IPS DF 6.9 (cell line): ENCODE data around the gene CFAP58.

Experiments
- DNase-seq: peaks from one replicate; pipeline ENCODE4 v3.0.0-alpha.2; 2013; ENCODE audit warnings: low read depth, low spot score
- H3K27ac ChIP-seq: one replicate; pipeline ENCODE4 v1.5.1; 2013; ENCODE audit warnings: low read length, control low read depth
- H3K27me3 ChIP-seq: 2 replicates; pipeline ENCODE4 v1.6.1; 2013; ENCODE audit warnings: mild to moderate bottlenecking, low read length; ENCODE audit not compliant: control insufficient read depth, insufficient read depth
- H3K36me3 ChIP-seq: 2 replicates; pipeline ENCODE4 v1.6.1; 2013; ENCODE audit warnings: low read length; ENCODE audit not compliant: control insufficient read depth, insufficient read depth
- H3K4me1 ChIP-seq: 2 replicates; pipeline ENCODE4 v1.6.1; 2013; ENCODE audit warnings: low read length; ENCODE audit not compliant: control insufficient read depth, insufficient read depth
- H3K4me3 ChIP-seq: 2 replicates; pipeline ENCODE4 v1.5.1; 2013; ENCODE audit warnings: mild to moderate bottlenecking, low read length
- H3K9me3 ChIP-seq: 2 replicates; pipeline ENCODE4 v1.6.1; 2013; ENCODE audit warnings: low read length, inconsistent platforms; ENCODE audit not compliant: control insufficient read depth, insufficient read depth
- WGBS: extraction: QIAGEN DNeasy Blood & Tissue Kit; methylation state at CpG from one replicate; pipeline ENCODE4 v1.1.7; 2013; ENCODE audit warnings: mixed read lengths, missing lambda C conversion rate; ENCODE audit not compliant: insufficient read length, insufficient coverage; 5-methylcytosine and 5-hydroxymethylcytosine counted together

CFAP58 gene

GRCh38 chr10:104315486-104315921 is 38.1 kb upstream of the CFAP58 start:
- Histone ChIP-seq H3K4me1 (peaks cover 5% of the 10 kb centered on the region), H3K36me3 (peaks cover 26% of the 10 kb centered on the region)

GRCh38 chr10:104316321-104317099 is 37.1 kb upstream of the CFAP58 start:
- DNase-seq = no peak
- Histone ChIP-seq H3K4me3 (no peak overlapping the region), H3K27ac (no peak overlapping the region), H3K36me3 (peaks cover 26% of the 10 kb centered on the region), H3K27me3 (no peaks in the 10 kb centered on the region), H3K9me3 (no peaks in the 10 kb centered on the region), H3K4me1 (peaks cover 5% of the 10 kb centered on the region)
- no CpG with 5 or more reads among the region's 9 CpGs for WGBS

More at GRCh38 chr10:104315486-104315921, 38.1 kb upstream of the CFAP58 start:
- Histone ChIP-seq H3K27ac (no peak overlapping the region), H3K4me3 (no peak overlapping the region), H3K9me3 (no peaks in the 10 kb centered on the region), H3K27me3 (no peaks in the 10 kb centered on the region)
- no CpG with 5 or more reads among the region's 22 CpGs for WGBS
- DNase-seq = no peak

- H3K9me3 ChIP-seq = no peaks in the 10 kb centered on the region
- H3K27me3 ChIP-seq = no peaks in the 10 kb centered on the region
- H3K27ac ChIP-seq = no peak overlapping the region
- no peak for DNase-seq
- peaks cover 11% of the 10 kb centered on the region for H3K4me1 ChIP-seq
- peaks cover 26% of the 10 kb centered on the region for H3K36me3 ChIP-seq
- WGBS = no CpG with 5 or more reads among the region's 6 CpGs
- H3K4me3 ChIP-seq = no peak overlapping the region
Measured at GRCh38 chr10:104317269-104317710, 36.3 kb upstream of the CFAP58 start.

- H3K36me3 ChIP-seq = peaks cover 24% of the 10 kb centered on the region
- H3K4me3 ChIP-seq = no peak overlapping the region
- no peaks in the 10 kb centered on the region for H3K9me3 ChIP-seq
- no peak overlapping the region for H3K27ac ChIP-seq
- H3K4me1 ChIP-seq = peaks cover 16% of the 10 kb centered on the region
- H3K27me3 ChIP-seq = no peaks in the 10 kb centered on the region
- WGBS = no CpG with 5 or more reads among the region's 7 CpGs
- no peak for DNase-seq
Measured at GRCh38 chr10:104317726-104318299, 35.8 kb upstream of the CFAP58 start.

GRCh38 chr10:104318326-104318725 is 35.3 kb upstream of the CFAP58 start:
- H3K27me3 ChIP-seq = no peaks in the 10 kb centered on the region
- H3K27ac ChIP-seq = no peak overlapping the region
- WGBS = no CpG with 5 or more reads among the region's 5 CpGs
- no peak overlapping the region for H3K4me3 ChIP-seq
- no peaks in the 10 kb centered on the region for H3K9me3 ChIP-seq
- H3K4me1 ChIP-seq = peaks cover 20% of the 10 kb centered on the region
- H3K36me3 ChIP-seq = peaks cover 20% of the 10 kb centered on the region
- no peak for DNase-seq

- Histone ChIP-seq H3K27ac (no peak overlapping the region), H3K27me3 (no peaks in the 10 kb centered on the region), H3K9me3 (no peaks in the 10 kb centered on the region), H3K4me3 (no peak overlapping the region), H3K36me3 (peaks cover 15% of the 10 kb centered on the region), H3K4me1 (peaks cover 24% of the 10 kb centered on the region)
- no peak for DNase-seq
- no CpG with 5 or more reads among the region's 19 CpGs for WGBS
Measured at GRCh38 chr10:104318810-104319741, 34.6 kb upstream of the CFAP58 start.

- no CpG with 5 or more reads among the region's 6 CpGs for WGBS
- Histone ChIP-seq H3K4me1 (peaks cover 24% of the 10 kb centered on the region), H3K27ac (no peak overlapping the region), H3K27me3 (no peaks in the 10 kb centered on the region), H3K4me3 (no peak overlapping the region), H3K36me3 (no peaks in the 10 kb centered on the region), H3K9me3 (no peaks in the 10 kb centered on the region)
- no peak for DNase-seq
Measured at GRCh38 chr10:104321226-104321625, 32.4 kb upstream of the CFAP58 start.

- WGBS = no CpG with 5 or more reads among the region's 8 CpGs
- H3K4me3 ChIP-seq = no peak overlapping the region
- H3K27ac ChIP-seq = no peak overlapping the region
- DNase-seq = no peak
- H3K4me1 ChIP-seq = peaks cover 25% of the 10 kb centered on the region
- no peaks in the 10 kb centered on the region for H3K27me3 ChIP-seq
- no peaks in the 10 kb centered on the region for H3K9me3 ChIP-seq
- no peaks in the 10 kb centered on the region for H3K36me3 ChIP-seq
Measured at GRCh38 chr10:104321725-104322415, 31.8 kb upstream of the CFAP58 start.

GRCh38 chr10:104322416-104322782 is 31.2 kb upstream of the CFAP58 start:
- Histone ChIP-seq H3K27ac (no peak overlapping the region), H3K4me1 (peaks cover 29% of the 10 kb centered on the region), H3K4me3 (no peak overlapping the region), H3K36me3 (no peaks in the 10 kb centered on the region), H3K9me3 (no peaks in the 10 kb centered on the region), H3K27me3 (no peaks in the 10 kb centered on the region)
- no CpG with 5 or more reads among the region's 7 CpGs for WGBS
- no peak for DNase-seq

GRCh38 chr10:104323085-104323484 is 30.5 kb upstream of the CFAP58 start:
- Histone ChIP-seq H3K4me1 (peaks cover 31% of the 10 kb centered on the region), H3K36me3 (no peaks in the 10 kb centered on the region), H3K27ac (no peak overlapping the region), H3K9me3 (no peaks in the 10 kb centered on the region), H3K27me3 (no peaks in the 10 kb centered on the region), H3K4me3 (no peak overlapping the region)
- DNase-seq = no peak
- no CpG with 5 or more reads among the region's 1 CpG for WGBS
